RWPE1 (cell line): Measurements from ENCODE around the gene RILPL1.

Source experiments
- CTCF ChIA-PET: fragments of 350-600 bp; sonication (Branson Sonifier 250); formaldehyde crosslinking; extraction: SDS; loops from one replicate; lab custom pipeline; 2021; lab: Yijun Ruan, JAX
- POLR2A ChIA-PET: fragments of 400-600 bp; formaldehyde crosslinking; extraction: SDS; loops from one replicate; lab custom pipeline; 2020; ENCODE audit warnings: antibody characterized with exemption; ENCODE audit not compliant: low non-redundant PET; lab: Yijun Ruan, JAX
- DNase-seq: peaks from one replicate; pipeline ENCODE4 v3.0.0; 2012; ENCODE audit warnings: low spot score
- H3K27ac ChIP-seq: fragments of 450-650 bp; 2 replicates; pipeline ENCODE4 v1.5.1; 2017
- TF ChIP-seq, protein P1 (sequence below): fragments of 450-650 bp; conservative IDR thresholded peaks from 2 replicates; pipeline ENCODE4 v1.5.1; 2017; ENCODE audit warnings: low read depth, mild to moderate bottlenecking

The RILPL1 gene

DNA sequence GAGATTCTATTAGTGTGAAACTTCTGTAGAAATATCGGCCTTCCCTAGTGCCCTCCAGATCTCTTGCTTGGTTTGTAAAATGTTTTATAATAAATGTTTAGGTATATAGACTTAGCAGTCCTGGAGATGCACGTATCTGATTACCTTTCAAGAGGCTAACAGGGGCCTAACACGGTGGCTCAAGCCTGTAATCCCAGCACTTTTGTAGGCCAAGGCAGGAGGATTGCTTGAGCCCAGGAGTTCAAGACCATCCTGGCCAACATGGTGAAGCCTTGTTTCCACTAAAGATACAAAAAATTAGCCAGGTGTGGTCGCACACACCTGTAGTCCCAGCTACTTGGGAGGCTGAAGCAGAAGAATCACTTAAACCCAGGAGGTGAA is 87.2 kb downstream of the RILPL1 start:
- POLR2A ChIA-PET, result no interaction called here
- H3K27ac ChIP-seq, result no peak overlapping the region
- CTCF ChIA-PET, result no interaction called here
- TF ChIP-seq, protein P1, sequence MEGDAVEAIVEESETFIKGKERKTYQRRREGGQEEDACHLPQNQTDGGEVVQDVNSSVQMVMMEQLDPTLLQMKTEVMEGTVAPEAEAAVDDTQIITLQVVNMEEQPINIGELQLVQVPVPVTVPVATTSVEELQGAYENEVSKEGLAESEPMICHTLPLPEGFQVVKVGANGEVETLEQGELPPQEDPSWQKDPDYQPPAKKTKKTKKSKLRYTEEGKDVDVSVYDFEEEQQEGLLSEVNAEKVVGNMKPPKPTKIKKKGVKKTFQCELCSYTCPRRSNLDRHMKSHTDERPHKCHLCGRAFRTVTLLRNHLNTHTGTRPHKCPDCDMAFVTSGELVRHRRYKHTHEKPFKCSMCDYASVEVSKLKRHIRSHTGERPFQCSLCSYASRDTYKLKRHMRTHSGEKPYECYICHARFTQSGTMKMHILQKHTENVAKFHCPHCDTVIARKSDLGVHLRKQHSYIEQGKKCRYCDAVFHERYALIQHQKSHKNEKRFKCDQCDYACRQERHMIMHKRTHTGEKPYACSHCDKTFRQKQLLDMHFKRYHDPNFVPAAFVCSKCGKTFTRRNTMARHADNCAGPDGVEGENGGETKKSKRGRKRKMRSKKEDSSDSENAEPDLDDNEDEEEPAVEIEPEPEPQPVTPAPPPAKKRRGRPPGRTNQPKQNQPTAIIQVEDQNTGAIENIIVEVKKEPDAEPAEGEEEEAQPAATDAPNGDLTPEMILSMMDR, result no peak
- DNase-seq, result no peak

DNA sequence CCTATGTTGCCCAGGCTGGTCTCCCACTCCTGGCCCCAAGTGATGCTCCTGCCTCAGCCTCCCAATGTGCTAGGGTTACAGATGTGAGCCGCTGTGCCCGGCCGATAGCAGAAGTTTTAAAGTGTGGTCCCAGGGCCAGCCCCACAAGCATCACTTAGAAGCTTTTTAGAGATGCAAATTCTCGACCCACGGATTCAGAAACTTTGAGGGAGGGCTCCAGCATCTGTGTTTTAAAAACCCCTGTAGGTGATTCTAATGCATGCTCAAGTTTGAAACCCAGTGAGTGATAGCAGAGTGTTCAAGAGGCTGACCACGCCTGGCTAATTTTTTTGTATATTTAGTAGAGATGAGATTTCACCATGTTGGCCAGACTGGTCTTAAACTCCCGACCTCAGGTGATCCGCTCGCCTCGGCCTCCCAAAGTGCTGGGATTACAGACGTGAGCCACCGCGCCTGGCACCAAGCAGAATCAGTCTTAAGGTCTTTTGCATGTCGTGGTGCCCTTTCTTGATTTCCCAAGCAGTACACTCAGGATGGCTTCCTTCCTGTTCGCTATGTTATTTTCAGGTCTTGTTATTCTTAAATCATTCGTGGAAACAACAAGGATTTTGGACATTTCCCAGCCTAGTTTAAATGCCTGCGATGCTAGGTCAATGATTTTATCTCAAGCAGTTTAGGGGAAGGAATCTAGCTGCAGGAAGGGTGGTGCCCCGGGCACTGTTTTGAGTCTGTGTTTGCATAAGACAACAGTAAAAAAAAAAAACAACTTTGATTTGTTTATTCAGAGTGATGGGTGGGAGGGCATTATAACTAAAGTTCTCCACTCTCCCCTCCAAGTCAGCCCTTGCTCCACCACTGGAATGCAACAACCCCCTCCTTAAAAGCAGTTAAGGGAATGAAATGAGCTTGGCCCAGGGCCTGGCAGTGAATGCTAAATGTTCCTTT is 87.9 kb downstream of the RILPL1 start:
- no peak for DNase-seq
- ChIA-PET POLR2A (no interaction called here), CTCF (no interaction called here)
- TF ChIP-seq, protein P1, result no peak
- no peak overlapping the region for H3K27ac ChIP-seq

DNA sequence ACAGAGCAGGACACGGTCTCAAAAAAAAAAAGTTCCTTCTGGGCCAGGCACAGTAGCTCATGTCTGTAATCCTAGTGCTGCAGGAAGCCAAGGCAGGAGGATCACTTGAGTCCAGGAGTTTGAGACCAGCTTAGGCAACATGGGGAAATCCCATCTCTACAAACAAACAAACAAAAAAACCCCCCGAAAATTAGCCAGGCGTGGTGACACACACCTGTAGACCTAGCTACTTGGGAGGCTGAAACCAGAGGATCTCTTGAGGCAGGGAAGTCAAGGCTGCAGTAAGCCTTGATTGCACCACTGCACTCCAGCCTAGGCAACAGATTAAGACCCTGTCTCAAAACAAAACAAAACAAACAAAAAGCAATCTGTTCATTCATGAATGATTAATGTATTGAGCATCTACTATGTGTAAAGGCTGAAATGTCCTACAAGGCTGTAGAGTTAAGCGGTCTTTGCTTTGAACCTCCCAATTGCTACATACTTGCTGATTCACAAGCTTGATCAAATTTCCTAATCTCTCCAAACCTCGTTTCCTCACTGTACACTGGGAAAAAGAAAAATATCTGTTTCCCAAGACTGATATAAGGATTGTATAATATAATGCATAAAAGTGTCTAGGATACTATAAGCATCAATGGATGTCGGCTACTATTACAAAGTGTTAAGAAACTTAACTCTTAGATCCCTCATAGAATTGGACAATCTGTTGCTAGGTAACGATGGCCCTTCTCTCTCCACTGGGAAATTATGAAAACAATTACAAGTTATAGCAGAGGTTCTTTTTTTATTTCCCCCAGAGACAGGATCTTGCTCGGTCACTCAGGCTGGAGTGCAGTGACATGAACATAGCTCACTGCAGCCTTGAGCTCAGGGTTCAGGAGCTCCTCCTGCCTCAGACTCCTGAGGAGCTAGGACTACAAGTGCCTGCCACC is 89.2 kb downstream of the RILPL1 start:
- TF ChIP-seq, protein P1, result no peak
- H3K27ac ChIP-seq, result no peak overlapping the region
- ChIA-PET POLR2A (interaction anchor here (0.6 kb wide), 1 partner anchor 10 kb away, joined by 3 read pairs; no protein-coding TSS in a partner anchor), CTCF (interaction anchor here (0.6 kb wide), 1 partner anchor 11 kb away, joined by 3 read pairs; no protein-coding TSS in a partner anchor)
- DNase-seq, result no peak

DNA sequence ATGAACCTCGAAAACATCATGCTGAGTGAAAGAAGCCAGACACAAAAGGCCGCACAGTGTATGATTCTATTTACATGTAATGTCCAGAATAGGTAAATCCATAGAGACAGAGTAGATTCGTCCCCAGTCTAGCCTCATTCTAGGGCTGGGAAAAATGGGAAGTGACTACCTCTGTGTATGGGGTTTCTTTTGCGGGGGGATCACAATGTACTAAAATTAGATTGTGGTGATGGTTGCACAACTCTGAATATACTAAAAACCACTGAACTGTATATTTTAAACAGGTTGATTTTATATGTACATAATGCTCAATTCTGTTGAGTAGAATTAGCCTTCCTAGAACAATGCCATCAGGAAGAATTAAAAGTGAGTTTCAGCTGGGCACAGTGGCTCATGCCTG is 90.7 kb downstream of the RILPL1 start:
- ChIA-PET CTCF (no interaction called here), POLR2A (no interaction called here)
- TF ChIP-seq, protein P1, result no peak
- DNase-seq, result no peak
- no peak overlapping the region for H3K27ac ChIP-seq

DNA sequence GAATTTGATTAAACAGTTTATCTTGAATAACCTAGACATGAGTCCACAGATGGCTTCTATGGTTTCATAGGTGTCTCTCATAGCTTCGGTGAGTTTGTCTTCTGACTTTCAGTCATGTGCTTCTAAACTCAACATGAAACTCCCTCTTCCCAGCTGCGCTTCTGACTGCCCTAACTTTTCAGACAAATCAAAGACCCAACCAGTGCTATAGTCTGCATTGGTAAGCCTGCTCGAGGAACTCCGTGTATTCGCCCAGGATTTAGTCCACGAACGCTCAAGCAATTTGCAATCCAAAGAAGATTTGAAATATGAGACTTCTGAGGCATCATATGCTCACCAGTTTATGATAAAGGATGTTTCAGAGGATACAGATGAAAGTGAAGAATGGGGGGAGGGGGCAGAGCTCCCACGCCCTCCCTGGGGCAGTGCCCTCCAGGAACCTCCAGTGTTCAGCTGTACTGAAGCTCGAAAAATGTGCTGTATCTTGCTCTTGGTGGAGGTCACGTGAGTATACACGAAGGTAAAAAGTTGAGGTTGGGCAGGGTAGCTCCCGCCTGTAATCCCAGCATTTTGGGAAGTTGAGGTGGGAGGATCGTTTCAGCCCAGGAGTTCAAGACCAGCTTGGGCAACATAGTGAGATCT is 91.9 kb downstream of the RILPL1 start:
- no peak for DNase-seq
- H3K27ac ChIP-seq, result no peak overlapping the region
- ChIA-PET CTCF (interaction anchor here (0.5 kb wide), 1 partner anchor 9 kb away, joined by 13 read pairs; no protein-coding TSS in a partner anchor), POLR2A (no interaction called here)
- TF ChIP-seq, protein P1, result no peak
